GM20000 (cell line): ENCODE measurements around the gene COL4A2.
"Not testable (repeated sequence)": the region's sequence is repeated elsewhere in the genome, so short reads cannot be mapped to it uniquely, and the experiment has no call there.

Experiments
- DNase-seq: peaks from one replicate; pipeline ENCODE4 v3.0.0; 2012; ENCODE audit warnings: low spot score
- TF ChIP-seq, protein P1 (sequence below): IDR thresholded peaks from 2 replicates; pipeline ENCODE4 v1.5.1; 2012; ENCODE audit warnings: mild to moderate bottlenecking, control low read depth; ENCODE audit errors: extremely low read depth, missing control alignments

The COL4A2 gene

DNA sequence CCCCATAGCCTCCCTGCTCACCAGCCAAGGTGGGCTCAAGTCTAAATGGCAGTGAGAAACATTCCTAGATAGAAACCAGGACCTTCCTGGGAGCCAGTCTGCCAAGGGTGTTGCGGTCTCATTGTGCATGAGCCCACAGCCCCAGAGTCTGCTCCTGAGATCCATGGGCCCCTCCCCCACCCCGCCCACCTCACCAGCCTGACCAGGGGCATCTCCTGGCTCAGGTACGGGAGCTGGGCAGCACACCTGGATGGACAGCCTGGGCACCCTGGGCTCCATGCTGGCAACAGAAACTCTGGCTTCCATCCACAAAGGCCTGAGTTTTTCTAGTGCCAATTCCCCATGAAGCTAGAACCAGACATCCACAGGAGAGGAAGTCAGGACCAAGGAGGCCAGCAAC lies 188.8 kb downstream of the COL4A2 start:
- TF ChIP-seq, protein P1, sequence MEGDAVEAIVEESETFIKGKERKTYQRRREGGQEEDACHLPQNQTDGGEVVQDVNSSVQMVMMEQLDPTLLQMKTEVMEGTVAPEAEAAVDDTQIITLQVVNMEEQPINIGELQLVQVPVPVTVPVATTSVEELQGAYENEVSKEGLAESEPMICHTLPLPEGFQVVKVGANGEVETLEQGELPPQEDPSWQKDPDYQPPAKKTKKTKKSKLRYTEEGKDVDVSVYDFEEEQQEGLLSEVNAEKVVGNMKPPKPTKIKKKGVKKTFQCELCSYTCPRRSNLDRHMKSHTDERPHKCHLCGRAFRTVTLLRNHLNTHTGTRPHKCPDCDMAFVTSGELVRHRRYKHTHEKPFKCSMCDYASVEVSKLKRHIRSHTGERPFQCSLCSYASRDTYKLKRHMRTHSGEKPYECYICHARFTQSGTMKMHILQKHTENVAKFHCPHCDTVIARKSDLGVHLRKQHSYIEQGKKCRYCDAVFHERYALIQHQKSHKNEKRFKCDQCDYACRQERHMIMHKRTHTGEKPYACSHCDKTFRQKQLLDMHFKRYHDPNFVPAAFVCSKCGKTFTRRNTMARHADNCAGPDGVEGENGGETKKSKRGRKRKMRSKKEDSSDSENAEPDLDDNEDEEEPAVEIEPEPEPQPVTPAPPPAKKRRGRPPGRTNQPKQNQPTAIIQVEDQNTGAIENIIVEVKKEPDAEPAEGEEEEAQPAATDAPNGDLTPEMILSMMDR, result no peak
- no peak for DNase-seq

DNA sequence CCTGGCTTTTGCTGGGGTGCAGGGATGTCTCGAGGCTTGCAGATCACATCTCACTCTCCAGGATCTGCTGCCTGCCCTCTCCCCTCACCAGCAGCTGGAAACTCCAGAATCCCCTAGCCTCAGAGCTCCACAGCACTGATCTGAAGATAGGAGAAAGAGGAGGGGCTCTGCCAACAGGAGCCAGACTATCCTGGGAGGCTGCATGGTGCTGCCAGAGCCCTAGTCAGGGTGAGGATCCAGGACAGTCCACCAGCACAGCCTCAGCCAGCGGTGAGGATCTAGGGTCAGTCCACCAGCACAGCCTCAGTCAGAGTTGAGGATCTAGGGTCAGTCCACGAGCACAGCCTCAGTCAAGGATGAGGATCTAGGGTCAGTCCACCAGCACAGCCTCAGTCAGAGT lies 189.2 kb downstream of the COL4A2 start:
- DNase-seq, result no peak
- TF ChIP-seq, protein P1, result no peak

- no peak for DNase-seq
Observed at GRCh38 chr13:110497003-110497402, 189.9 kb downstream of the COL4A2 start.

DNA sequence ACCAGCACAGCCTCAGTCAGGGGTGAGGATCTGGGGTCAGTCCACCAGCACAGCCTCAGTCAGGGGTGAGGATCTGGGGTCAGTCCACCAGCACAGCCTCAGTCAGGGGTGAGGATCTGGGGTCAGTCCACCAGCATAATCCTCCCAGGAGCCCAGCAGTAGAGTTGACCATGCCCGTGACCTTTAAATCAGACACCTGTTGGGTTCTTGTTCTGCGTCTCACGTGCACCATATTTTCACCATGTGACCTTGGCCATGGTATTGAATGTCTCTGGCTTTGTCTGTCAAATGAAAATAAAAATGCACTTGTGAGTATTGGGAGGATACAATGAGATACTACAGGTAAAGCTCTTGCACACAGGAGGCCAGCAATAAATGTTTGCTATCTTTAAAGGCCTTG lies 190.8 kb downstream of the COL4A2 start:
- not testable (repeated sequence) for DNase-seq

More at GRCh38 chr13:110497003-110497402, 189.9 kb downstream of the COL4A2 start:
- TF ChIP-seq, protein P1, result no peak

- TF ChIP-seq, protein P1, result no peak
- DNase-seq, result no peak
Observed at GRCh38 chr13:110498327-110498726, 191.2 kb downstream of the COL4A2 start.

- DNase-seq, result no peak
- TF ChIP-seq, protein P1, result no peak
Observed at GRCh38 chr13:110498765-110499164, 191.7 kb downstream of the COL4A2 start.

DNA sequence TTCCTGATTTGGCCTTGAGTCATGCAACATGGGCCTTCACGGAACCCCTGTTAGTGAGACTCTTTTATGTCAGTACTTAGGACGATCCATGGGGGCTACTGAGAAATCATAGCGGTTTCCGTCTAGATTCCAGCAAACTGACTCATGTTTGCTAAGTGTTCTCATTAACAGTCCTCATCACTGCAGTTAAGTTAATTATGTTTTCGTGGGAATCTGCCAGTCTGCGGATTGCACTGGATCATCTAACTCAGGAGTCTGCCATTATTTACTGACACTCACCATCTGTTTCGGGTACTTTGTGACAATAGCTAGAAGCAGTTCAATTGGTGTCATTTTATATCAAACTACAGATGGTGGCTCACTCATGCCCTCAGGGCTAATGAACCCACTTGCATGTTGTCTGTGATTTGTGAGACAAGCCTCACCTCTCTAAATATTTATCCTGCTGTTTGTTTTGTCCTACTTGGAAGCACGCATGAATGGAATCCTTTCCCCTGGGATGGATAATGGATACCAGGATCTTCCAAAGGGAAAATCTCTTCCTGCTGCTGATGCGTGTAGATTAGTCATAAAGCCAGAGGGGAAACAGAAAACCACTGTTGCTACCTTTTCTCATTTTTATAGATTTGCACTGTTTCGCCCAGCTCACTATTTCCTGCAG lies 192.7 kb downstream of the COL4A2 start:
- TF ChIP-seq, protein P1, result no peak
- no peak for DNase-seq

DNA sequence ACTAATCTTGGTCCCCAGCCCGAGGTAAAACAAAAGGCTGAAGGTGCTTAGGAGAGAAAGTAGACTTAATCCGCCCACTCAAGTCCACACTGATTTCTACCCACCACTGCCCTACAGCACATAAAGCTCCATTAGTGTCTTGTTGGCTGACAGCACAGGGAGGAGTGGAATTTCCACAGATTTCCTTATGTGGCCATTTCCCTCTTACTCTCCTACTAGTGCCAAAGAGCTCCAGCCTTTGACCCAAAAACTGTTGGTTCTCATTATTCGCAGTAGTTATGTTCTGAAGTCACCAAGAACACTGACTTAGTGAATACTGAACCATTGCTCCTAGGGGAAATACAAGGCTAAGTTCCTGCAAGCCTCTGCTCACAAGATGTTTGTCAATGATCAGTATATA lies 193.3 kb downstream of the COL4A2 start:
- no peak for DNase-seq
- TF ChIP-seq, protein P1, result no peak
